Neutrophil (primary cell): ENCODE data around the gene ADAD2.

Source experiments
- H3K27ac ChIP-seq: fragments of 200-600 bp; sonication (generic); 2 replicates; pipeline ENCODE4 v1.5.1; 2016; ENCODE audit warnings: mild to moderate bottlenecking, moderate library complexity
- H3K27me3 ChIP-seq: fragments of 200-600 bp; sonication (generic); 2 replicates; pipeline ENCODE4 v1.6.0; 2016; ENCODE audit warnings: mild to moderate bottlenecking
- H3K36me3 ChIP-seq: fragments of 200-600 bp; sonication (generic); 2 replicates; pipeline ENCODE4 v1.5.1; 2017
- H3K4me1 ChIP-seq, 2 experiments: fragments of 200-600 bp in 1 of 2; sonication (generic) in 1 of 2; 1 replicate in 1 of 2; 2 replicates in 1 of 2; pipeline versions ENCODE4 v1.5.1 to v1.6.1; 2013 to 2016; ENCODE audit warnings: low read depth in 1 of 2, low read length in 1 of 2, mild to moderate bottlenecking in 1 of 2, moderate library complexity in 1 of 2; ENCODE audit not compliant: control insufficient read depth in 1 of 2, insufficient read depth in 1 of 2
- H3K4me3 ChIP-seq, 2 experiments: fragments of 200-600 bp in 1 of 2; sonication (generic) in 1 of 2; 1 replicate in 1 of 2; 2 replicates in 1 of 2; pipeline ENCODE4 v1.5.1; 2013 to 2016; ENCODE audit warnings: low read depth in 1 of 2, low read length in 1 of 2, mild to moderate bottlenecking in 1 of 2, moderate library complexity in 1 of 2
- H3K9me3 ChIP-seq: fragments of 200-600 bp; sonication (generic); 2 replicates; pipeline ENCODE4 v1.5.1; 2016
- TF ChIP-seq, protein P1 (sequence below): fragments of 200-600 bp; sonication (generic); IDR thresholded peaks from 2 replicates; pipeline ENCODE4 v1.5.1; 2016; ENCODE audit warnings: antibody characterized with exemption

ADAD2 gene

DNA sequence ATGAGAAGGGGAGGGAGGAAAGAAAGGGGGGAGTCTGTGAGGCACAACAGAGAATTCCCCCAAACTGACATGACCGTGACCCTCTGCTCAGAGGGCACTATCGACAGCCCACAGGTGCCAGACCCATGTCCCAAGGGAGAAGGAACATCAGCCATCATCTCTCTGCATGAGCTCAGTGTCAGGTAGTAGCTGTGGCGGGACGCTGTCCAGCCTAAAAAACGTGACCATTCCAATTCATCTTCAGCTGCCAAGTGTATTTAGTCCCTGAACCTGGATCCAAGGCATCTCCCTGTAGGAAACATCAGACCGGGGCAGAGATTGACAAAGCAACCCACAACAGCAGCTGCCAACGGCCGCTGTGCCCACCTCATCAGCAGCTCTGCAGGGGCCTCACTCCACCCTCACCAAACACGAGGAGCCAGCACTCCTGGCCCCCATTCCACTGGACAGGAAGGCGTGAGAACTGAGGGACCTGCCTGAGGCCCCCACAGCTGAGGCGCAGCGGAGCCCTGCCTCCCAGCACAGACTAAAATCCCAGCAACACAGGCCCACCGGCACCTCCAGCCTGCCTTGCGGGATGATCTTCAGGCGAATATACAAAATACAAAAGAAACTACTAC is 12.7 kb upstream of the ADAD2 start:
- H3K27ac ChIP-seq, result no peak overlapping the region
- H3K27me3 ChIP-seq, result no peaks in the 10 kb centered on the region

DNA sequence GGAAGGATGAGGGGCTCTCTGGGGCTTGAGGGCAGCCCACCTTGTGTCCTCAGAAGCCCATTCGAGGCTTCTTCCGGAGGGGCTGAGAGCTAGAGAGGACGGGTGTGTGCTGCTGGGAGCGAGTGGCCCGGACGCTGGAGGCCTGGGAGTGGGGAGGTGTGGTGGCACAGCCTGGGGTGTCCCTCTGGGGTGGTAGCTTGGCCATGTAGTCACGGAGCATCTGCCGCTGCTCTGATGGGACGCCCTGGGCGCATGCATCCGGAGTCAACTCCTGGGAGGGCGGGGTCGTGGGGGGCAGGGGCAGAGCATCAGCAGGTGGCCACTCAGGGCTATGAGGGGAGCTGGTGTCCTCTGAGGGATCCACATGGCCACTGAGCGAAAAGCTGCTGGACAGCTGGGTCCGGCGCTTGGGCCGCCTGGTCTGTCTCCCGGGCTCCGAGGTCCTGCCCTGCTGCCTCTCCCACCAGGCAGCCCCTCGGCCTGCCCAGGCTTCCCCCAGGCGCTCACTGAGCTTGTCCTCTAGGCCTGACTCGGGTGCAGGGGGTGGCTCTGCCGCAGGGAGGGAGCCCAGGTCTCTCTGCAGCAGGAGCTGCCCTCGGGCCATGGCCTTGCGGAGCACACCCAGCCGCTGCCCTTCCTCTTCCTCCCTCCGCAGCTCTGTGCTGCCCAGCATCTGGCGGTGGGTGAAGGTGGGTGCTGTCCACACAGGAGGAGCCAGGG is 11.9 kb upstream of the ADAD2 start:
- H3K27me3 ChIP-seq, result no peaks in the 10 kb centered on the region
- no peaks in the 10 kb centered on the region for H3K9me3 ChIP-seq
- H3K27ac ChIP-seq, result no peak overlapping the region
- H3K36me3 ChIP-seq, result peaks cover 65% of the 10 kb centered on the region
- peaks cover 14 to 22% of the 10 kb centered on the region in 2 experiments for H3K4me1 ChIP-seq
- H3K4me3 ChIP-seq, result no peak overlapping the region
- TF ChIP-seq, protein P1, sequence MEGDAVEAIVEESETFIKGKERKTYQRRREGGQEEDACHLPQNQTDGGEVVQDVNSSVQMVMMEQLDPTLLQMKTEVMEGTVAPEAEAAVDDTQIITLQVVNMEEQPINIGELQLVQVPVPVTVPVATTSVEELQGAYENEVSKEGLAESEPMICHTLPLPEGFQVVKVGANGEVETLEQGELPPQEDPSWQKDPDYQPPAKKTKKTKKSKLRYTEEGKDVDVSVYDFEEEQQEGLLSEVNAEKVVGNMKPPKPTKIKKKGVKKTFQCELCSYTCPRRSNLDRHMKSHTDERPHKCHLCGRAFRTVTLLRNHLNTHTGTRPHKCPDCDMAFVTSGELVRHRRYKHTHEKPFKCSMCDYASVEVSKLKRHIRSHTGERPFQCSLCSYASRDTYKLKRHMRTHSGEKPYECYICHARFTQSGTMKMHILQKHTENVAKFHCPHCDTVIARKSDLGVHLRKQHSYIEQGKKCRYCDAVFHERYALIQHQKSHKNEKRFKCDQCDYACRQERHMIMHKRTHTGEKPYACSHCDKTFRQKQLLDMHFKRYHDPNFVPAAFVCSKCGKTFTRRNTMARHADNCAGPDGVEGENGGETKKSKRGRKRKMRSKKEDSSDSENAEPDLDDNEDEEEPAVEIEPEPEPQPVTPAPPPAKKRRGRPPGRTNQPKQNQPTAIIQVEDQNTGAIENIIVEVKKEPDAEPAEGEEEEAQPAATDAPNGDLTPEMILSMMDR, result no peak

More for the DNA sequence above, 12.7 kb upstream of the ADAD2 start:
- Histone ChIP-seq H3K9me3 (no peaks in the 10 kb centered on the region), H3K4me1 (peaks cover 14 to 24% of the 10 kb centered on the region in 2 experiments), H3K4me3 (no peak overlapping the region), H3K36me3 (peaks cover 59% of the 10 kb centered on the region)
- TF ChIP-seq, protein P1, result no peak

DNA sequence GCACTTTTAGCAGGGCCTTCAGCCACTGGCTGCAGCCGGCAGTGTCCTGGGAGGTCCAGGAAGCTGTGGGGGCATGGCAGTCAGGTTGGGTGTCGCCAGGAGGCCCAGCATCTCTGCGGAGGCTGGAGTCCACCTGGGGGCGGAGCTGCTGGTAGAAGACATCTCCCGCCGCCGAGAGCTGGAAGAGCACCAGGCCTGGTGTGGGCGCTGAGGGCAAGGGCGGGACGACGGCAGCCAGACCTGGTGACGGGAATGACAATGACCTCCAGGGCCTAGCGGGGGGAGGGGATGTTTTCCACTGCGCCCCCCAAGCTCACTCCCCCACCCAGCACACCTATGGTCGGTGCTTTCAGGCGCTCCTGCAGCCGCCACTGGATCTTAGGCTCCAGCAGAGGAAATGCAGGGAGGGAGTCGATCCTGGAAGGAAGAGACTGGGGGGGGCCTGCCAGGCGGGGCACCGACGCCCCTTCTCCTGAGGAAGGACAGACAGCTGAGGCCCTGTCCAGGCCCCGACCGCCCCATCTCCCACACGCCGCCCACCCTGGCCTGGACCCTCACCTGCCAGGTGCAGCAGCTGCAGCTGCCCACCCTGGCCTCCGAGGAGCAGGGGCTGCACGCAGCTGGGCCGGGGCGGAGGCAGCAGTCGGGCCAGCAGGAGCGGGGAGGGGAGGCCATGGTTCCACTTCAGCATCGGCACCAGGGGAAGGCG is 11.2 kb upstream of the ADAD2 start:
- Histone ChIP-seq H3K9me3 (no peaks in the 10 kb centered on the region), H3K4me3 (no peak overlapping the region), H3K36me3 (peaks cover 70% of the 10 kb centered on the region), H3K27ac (no peak overlapping the region), H3K4me1 (peaks cover 14 to 17% of the 10 kb centered on the region in 2 experiments), H3K27me3 (no peaks in the 10 kb centered on the region)
- TF ChIP-seq, protein P1, result no peak

DNA sequence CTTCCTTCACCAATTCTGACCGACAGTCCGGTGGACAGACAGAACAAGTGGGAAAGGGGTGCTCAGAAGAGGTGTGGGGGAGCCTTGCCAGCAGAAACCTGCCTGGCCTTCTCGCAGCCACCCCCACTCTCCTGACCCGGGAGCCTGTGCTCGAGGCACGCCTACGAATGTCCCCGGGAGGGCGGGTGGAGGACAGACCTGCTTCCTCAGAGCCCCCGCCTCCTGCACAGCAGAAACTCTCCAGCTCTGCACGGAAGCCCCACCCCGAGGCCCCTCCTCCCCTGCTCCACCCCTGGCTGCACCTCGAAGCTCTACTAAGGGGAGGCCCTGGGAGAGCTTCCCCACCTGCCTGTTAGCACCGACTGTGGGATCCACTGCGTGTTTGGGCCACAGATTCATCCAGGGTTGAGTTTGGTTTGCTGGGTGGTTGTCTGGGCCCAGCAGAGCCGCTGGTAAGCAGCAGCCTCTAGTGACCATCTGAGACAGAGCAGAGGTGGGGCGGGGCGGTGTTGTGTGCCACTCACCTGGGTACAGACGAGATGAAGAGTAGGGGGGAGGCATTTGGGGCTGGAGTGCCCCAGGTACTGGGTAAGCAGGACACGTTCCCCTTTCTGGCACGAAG is 10.3 kb upstream of the ADAD2 start:
- Histone ChIP-seq H3K27me3 (no peaks in the 10 kb centered on the region), H3K4me1 (peaks cover 8 to 13% of the 10 kb centered on the region in 2 experiments), H3K36me3 (peaks cover 74% of the 10 kb centered on the region), H3K27ac (no peak overlapping the region), H3K4me3 (no peak overlapping the region), H3K9me3 (no peaks in the 10 kb centered on the region)
- TF ChIP-seq, protein P1, result no peak

DNA sequence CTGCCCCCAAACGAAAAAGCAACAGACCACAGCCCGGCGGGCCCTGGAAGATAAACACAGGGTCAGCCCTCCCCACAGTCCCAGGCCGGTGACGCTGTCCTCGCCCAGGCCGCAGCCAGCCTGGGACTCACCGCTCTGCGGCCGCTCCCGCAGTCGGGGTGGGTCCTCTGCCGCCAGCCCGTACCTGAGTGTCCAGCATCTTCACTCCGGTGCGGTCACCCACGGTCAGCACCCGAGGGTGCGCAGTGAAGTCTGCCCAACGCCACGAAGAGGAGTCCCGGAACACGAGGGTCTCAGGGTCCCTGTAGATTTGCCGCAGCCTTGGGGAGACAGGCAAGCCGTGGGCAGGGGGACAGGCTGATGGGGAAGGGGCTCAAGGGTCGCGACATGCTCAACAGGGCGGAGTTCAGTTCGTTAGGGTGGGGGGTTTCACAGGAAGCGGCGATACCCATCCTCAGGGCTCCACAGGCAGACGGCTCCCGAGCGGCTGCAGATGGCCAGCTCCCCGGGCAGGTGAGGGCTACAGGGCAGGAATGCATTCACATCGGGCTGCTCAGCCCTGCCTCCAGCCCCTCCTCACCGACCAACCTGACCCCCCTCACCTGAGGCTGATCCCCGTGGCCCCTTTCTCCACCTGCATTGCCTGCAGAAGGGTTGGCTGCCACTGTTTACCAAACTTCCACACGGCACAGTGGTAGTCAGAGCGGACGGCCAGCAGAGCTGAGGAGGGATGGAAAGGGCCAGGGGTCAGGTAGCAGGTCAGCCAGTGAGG is 9.6 kb upstream of the ADAD2 start:
- Histone ChIP-seq H3K27me3 (no peaks in the 10 kb centered on the region), H3K27ac (no peak overlapping the region), H3K4me1 (peaks cover 7 to 11% of the 10 kb centered on the region in 2 experiments), H3K36me3 (peaks cover 74% of the 10 kb centered on the region), H3K4me3 (no peak overlapping the region), H3K9me3 (no peaks in the 10 kb centered on the region)
- TF ChIP-seq, protein P1, result no peak
